ENCODE data around the gene CRADD.
A peak's percentile ranks its signal among the peaks of the same experiment; 100 is the strongest.

CRADD gene

GRCh38 chr12:93673084-93673483, 4.1 kb upstream of the CRADD start:
- no peak for DNase-seq

GRCh38 chr12:93674386-93674785, 2.8 kb upstream of the CRADD start:
- no peak for DNase-seq

GRCh38 chr12:93676408-93677194, 574 bp upstream of the CRADD start:
- no peak for DNase-seq

- no peak for DNase-seq
These were observed 1.6 kb downstream of the CRADD start for GRCh38 chr12:93678779-93679178.

- DNase-seq: no peak
These were observed 2.2 kb downstream of the CRADD start for GRCh38 chr12:93679308-93679925.

- DNase-seq: peak; percentile 64
These were observed 2.8 kb downstream of the CRADD start for GRCh38 chr12:93680006-93680405.

GRCh38 chr12:93682846-93683261, 5.7 kb downstream of the CRADD start:
- DNase-seq: no peak

- DNase-seq: no peak
These were observed 6.2 kb downstream of the CRADD start for GRCh38 chr12:93683410-93683809.

GRCh38 chr12:93684716-93685115, 7.5 kb downstream of the CRADD start:
- no peak for DNase-seq

- DNase-seq: no peak
These were observed 9.6 kb downstream of the CRADD start for GRCh38 chr12:93686572-93687356.

GRCh38 chr12:93689076-93689834, 12.1 kb downstream of the CRADD start:
- DNase-seq: peak; percentile 46

GRCh38 chr12:93696462-93696861, 19.3 kb downstream of the CRADD start:
- DNase-seq: no peak

GRCh38 chr12:93698307-93699092, 21.3 kb downstream of the CRADD start:
- DNase-seq: no peak

GRCh38 chr12:93699271-93700145, 22.3 kb downstream of the CRADD start:
- no peak for DNase-seq

- DNase-seq: no peak
These were observed 25.6 kb downstream of the CRADD start for GRCh38 chr12:93702707-93703315.

- no peak for DNase-seq
These were observed 26.9 kb downstream of the CRADD start for GRCh38 chr12:93704122-93704521.

- DNase-seq: no peak
These were observed 27.4 kb downstream of the CRADD start for GRCh38 chr12:93704625-93705024.

GRCh38 chr12:93705237-93705636, 28.1 kb downstream of the CRADD start:
- no peak for DNase-seq

GRCh38 chr12:93706387-93706786, 29.2 kb downstream of the CRADD start:
- DNase-seq: peak; percentile 84

- no peak for DNase-seq
These were observed 29.6 kb downstream of the CRADD start for GRCh38 chr12:93706824-93707223.

GRCh38 chr12:93707836-93708235, 30.7 kb downstream of the CRADD start:
- no peak for DNase-seq

All from hematopoietic multipotent progenitor cell treated with erythropoietin and hydrocortisone succinate and interleukin-3 and kit ligand, for 8 days (in vitro differentiated cells).